Ectodermal cell (in vitro differentiated cells): ENCODE measurements around the gene MTX2.
"Not testable (repeated sequence)": the region's sequence is repeated elsewhere in the genome, so short reads cannot be mapped to it uniquely, and the experiment has no call there.

Source experiments
- H3K27ac ChIP-seq: 2 replicates; pipeline ENCODE4 v1.7.0; 2013; ENCODE audit warnings: mild to moderate bottlenecking, low read depth, low read length; ENCODE audit not compliant: insufficient read depth, poor library complexity, severe bottlenecking
- H3K27me3 ChIP-seq: 2 replicates; pipeline ENCODE4 v1.7.0; 2013; ENCODE audit warnings: mild to moderate bottlenecking, low read length; ENCODE audit not compliant: insufficient read depth, control insufficient read depth, poor library complexity, severe bottlenecking
- H3K36me3 ChIP-seq: one replicate; pipeline ENCODE4 v1.7.0; 2013; ENCODE audit warnings: low read length; ENCODE audit not compliant: control insufficient read depth, insufficient read depth
- H3K4me1 ChIP-seq: one replicate; pipeline ENCODE4 v1.7.0; 2013; ENCODE audit warnings: low read length; ENCODE audit not compliant: control insufficient read depth, insufficient read depth
- H3K4me3 ChIP-seq: 2 replicates; pipeline ENCODE4 v1.7.0; 2013; ENCODE audit warnings: low read depth, low read length, control low read depth; ENCODE audit not compliant: insufficient read depth
- H3K9me3 ChIP-seq: 2 replicates; pipeline ENCODE4 v1.7.0; 2013; ENCODE audit warnings: mild to moderate bottlenecking, low read length, moderate library complexity; ENCODE audit not compliant: control insufficient read depth
- WGBS, 2 experiments: methylation state at CpG; one replicate each; pipeline ENCODE4 v1.1.7; 2013; ENCODE audit warnings: missing lambda C conversion rate in 2 of 2; 5-methylcytosine and 5-hydroxymethylcytosine counted together

Gene MTX2

GRCh38 chr2:176368349-176368748 is 99.1 kb downstream of the MTX2 start:
- H3K9me3 ChIP-seq, result no peaks in the 10 kb centered on the region
- H3K36me3 ChIP-seq, result no peaks in the 10 kb centered on the region
- H3K27me3 ChIP-seq, result no peaks in the 10 kb centered on the region
- H3K4me1 ChIP-seq, result no peaks in the 10 kb centered on the region
- H3K4me3 ChIP-seq, result no peak overlapping the region
- H3K27ac ChIP-seq, result no peak overlapping the region
- 74 to 87% methylated on average over 1 of the region's 1 CpG for WGBS, 2 experiments

GRCh38 chr2:176370467-176371171 is 101.4 kb downstream of the MTX2 start:
- H3K4me1 ChIP-seq, result no peaks in the 10 kb centered on the region
- no peaks in the 10 kb centered on the region for H3K9me3 ChIP-seq
- no peaks in the 10 kb centered on the region for H3K27me3 ChIP-seq
- H3K4me3 ChIP-seq, result no peak overlapping the region
- WGBS, 2 experiments, result 90% methylated on average over 13 of the region's 13 CpGs
- no peak overlapping the region for H3K27ac ChIP-seq
- no peaks in the 10 kb centered on the region for H3K36me3 ChIP-seq

- WGBS, 2 experiments, result 90 to 95% methylated on average over 1 of the region's 1 CpG
- not testable (repeated sequence) for H3K4me3 ChIP-seq, H3K27ac ChIP-seq
Measured at GRCh38 chr2:176373155-176373554, 103.9 kb downstream of the MTX2 start.

GRCh38 chr2:176378323-176378722 is 109.1 kb downstream of the MTX2 start:
- Histone ChIP-seq H3K9me3 (no peaks in the 10 kb centered on the region), H3K27me3 (no peaks in the 10 kb centered on the region), H3K36me3 (no peaks in the 10 kb centered on the region), H3K4me1 (no peaks in the 10 kb centered on the region), H3K27ac (no peak overlapping the region), H3K4me3 (no peak overlapping the region)
- WGBS, 2 experiments, result no CpG with 5 or more reads among the region's 1 CpG

More at GRCh38 chr2:176373155-176373554, 103.9 kb downstream of the MTX2 start:
- H3K9me3 ChIP-seq, H3K4me1 ChIP-seq, H3K27me3 ChIP-seq, H3K36me3 ChIP-seq: not testable (repeated sequence)

- Histone ChIP-seq H3K27me3 (no peaks in the 10 kb centered on the region), H3K9me3 (no peaks in the 10 kb centered on the region), H3K4me3 (no peak overlapping the region), H3K27ac (no peak overlapping the region), H3K36me3 (no peaks in the 10 kb centered on the region), H3K4me1 (no peaks in the 10 kb centered on the region)
- 95 to 97% methylated on average over 1 of the region's 1 CpG for WGBS, 2 experiments
Measured at GRCh38 chr2:176380341-176380740, 111.1 kb downstream of the MTX2 start.

GRCh38 chr2:176383100-176383499 is 113.9 kb downstream of the MTX2 start:
- H3K36me3 ChIP-seq, result no peaks in the 10 kb centered on the region
- H3K4me3 ChIP-seq, result no peak overlapping the region
- H3K27me3 ChIP-seq, result no peaks in the 10 kb centered on the region
- no peak overlapping the region for H3K27ac ChIP-seq
- H3K9me3 ChIP-seq, result no peaks in the 10 kb centered on the region
- no peaks in the 10 kb centered on the region for H3K4me1 ChIP-seq

GRCh38 chr2:176383836-176384442 is 114.7 kb downstream of the MTX2 start:
- 76 to 81% methylated on average over 3 of the region's 3 CpGs for WGBS, 2 experiments
- no peak overlapping the region for H3K27ac ChIP-seq
- H3K9me3 ChIP-seq, result no peaks in the 10 kb centered on the region
- H3K4me1 ChIP-seq, result no peaks in the 10 kb centered on the region
- H3K4me3 ChIP-seq, result no peak overlapping the region
- H3K36me3 ChIP-seq, result no peaks in the 10 kb centered on the region
- H3K27me3 ChIP-seq, result no peaks in the 10 kb centered on the region

- Histone ChIP-seq H3K27ac (no peak overlapping the region), H3K4me3 (no peak overlapping the region), H3K9me3 (no peaks in the 10 kb centered on the region), H3K4me1 (no peaks in the 10 kb centered on the region), H3K36me3 (no peaks in the 10 kb centered on the region), H3K27me3 (no peaks in the 10 kb centered on the region)
- WGBS, 2 experiments, result 78 to 98% methylated on average over 1 to 2 of the region's 2 CpGs
Measured at GRCh38 chr2:176385219-176385759, 116.0 kb downstream of the MTX2 start.

- Histone ChIP-seq H3K36me3 (no peaks in the 10 kb centered on the region), H3K4me3 (no peak overlapping the region), H3K27me3 (no peaks in the 10 kb centered on the region), H3K4me1 (no peaks in the 10 kb centered on the region), H3K27ac (no peak overlapping the region), H3K9me3 (no peaks in the 10 kb centered on the region)
- WGBS, 2 experiments, result 47 to 49% methylated on average over 2 of the region's 2 CpGs
Measured at GRCh38 chr2:176385838-176386237, 116.6 kb downstream of the MTX2 start.
